B cell (primary cell): ENCODE results near the gene FBP1. TPM values are rescaled to one million over a fixed set of nuclear protein-coding genes. Genes with fewer than 3 reads are reported as not detected.

Experiments
- ATAC-seq: fragments of 200-7000 bp; cut with Tn5 transposase; one replicate; pipeline ENCODE4 v1.10.0; 2021; ENCODE audit warnings: low read depth, mild to moderate bottlenecking, moderate number of reproducible peaks, moderate library complexity
- CTCF ChIA-PET: fragments of 350-600 bp; sonication (Branson Sonifier 250); formaldehyde crosslinking; loops from one replicate; lab custom pipeline; 2021; ENCODE audit warnings: antibody characterized with exemption, inconsistent platforms; lab: Charles Lee
- POLR2A ChIA-PET: fragments of 350-600 bp; sonication (Branson Sonifier 250); formaldehyde crosslinking; loops from one replicate; lab custom pipeline; 2021; ENCODE audit warnings: antibody characterized with exemption; lab: Charles Lee
- DNase-seq: peaks from one replicate; pipeline ENCODE4 v3.0.0; 2013
- H2AFZ ChIP-seq: 2 replicates; pipeline ENCODE4 v1.6.1; 2012; ENCODE audit warnings: mild to moderate bottlenecking, low read depth, low read length; ENCODE audit not compliant: insufficient read depth, poor library complexity, severe bottlenecking
- H3K27ac ChIP-seq, 2 donors: 1 replicate in 1 of 2; 2 replicates in 1 of 2; pipeline ENCODE4 v1.5.1; 2012 to 2013; ENCODE audit warnings: low read length in 2 of 2, mild to moderate bottlenecking in 2 of 2, moderate library complexity in 1 of 2
- H3K27me3 ChIP-seq, 4 experiments: fragments of 200-600 bp in 1 of 4; sonication (generic) in 1 of 4; replicated peaks in 1 of 4; 1 replicate in 2 of 4; 2 replicates in 2 of 4; pipeline versions ENCODE4 v1.6.1 to v1.7.0; 2013 to 2016; ENCODE audit warnings: low read length in 3 of 4, mild to moderate bottlenecking in 2 of 4, mixed read lengths in 1 of 4, moderate library complexity in 1 of 4; ENCODE audit not compliant: insufficient read depth in 4 of 4, control insufficient read depth in 3 of 4; ENCODE audit errors: control extremely low read depth in 1 of 4
- H3K36me3 ChIP-seq, 2 experiments: replicated peaks in 1 of 2; 1 replicate in 1 of 2; 2 replicates in 1 of 2; pipeline versions ENCODE4 v1.6.1 to v1.7.1; 2013; ENCODE audit warnings: low read length in 1 of 2; ENCODE audit not compliant: insufficient read depth in 2 of 2, control insufficient read depth in 1 of 2; ENCODE audit errors: control extremely low read depth in 1 of 2, extremely low read depth in 1 of 2
- H3K4me1 ChIP-seq, 2 donors: fragments of 200-600 bp in 1 of 2; sonication (generic) in 1 of 2; 1 replicate in 1 of 2; 2 replicates in 1 of 2; pipeline versions ENCODE4 v1.5.1 to v1.6.1; 2013 to 2017; ENCODE audit warnings: low read length in 2 of 2; ENCODE audit not compliant: control insufficient read depth in 2 of 2, insufficient read depth in 2 of 2
- H3K4me2 ChIP-seq: replicated peaks from 2 replicates; pipeline ENCODE3; 2012; ENCODE audit warnings: mild to moderate bottlenecking, low read depth, low read length; ENCODE audit not compliant: poor library complexity, severe bottlenecking
- H3K4me3 ChIP-seq, 5 experiments: fragments of 200-600 bp in 1 of 5; sonication (generic) in 1 of 5; 1 replicate in 3 of 5; 2 replicates in 2 of 5; pipeline versions ENCODE4 v1.5.1 to v1.7.0; 2011 to 2016; ENCODE audit warnings: low read length in 4 of 5, mild to moderate bottlenecking in 4 of 5, low read depth in 2 of 5, control low read depth in 1 of 5, moderate library complexity in 1 of 5; ENCODE audit not compliant: insufficient read depth in 1 of 5; ENCODE audit errors: control extremely low read depth in 1 of 5, extremely low read depth in 1 of 5
- H3K79me2 ChIP-seq: fragments of 200-600 bp; sonication (generic); one replicate; pipeline ENCODE4 v1.6.0; 2016; ENCODE audit warnings: low read length; ENCODE audit not compliant: control insufficient read depth, insufficient read depth
- H3K9ac ChIP-seq: fragments of 200-600 bp; sonication (generic); 2 replicates; pipeline ENCODE4 v1.6.1; 2017; ENCODE audit warnings: mild to moderate bottlenecking, low read length, moderate library complexity
- H3K9me3 ChIP-seq, 3 donors: one replicate each; pipeline versions ENCODE4 v1.6.1 to v1.7.1; 2013; ENCODE audit warnings: low read length in 2 of 3; ENCODE audit not compliant: control insufficient read depth in 2 of 3, insufficient read depth in 1 of 3; ENCODE audit errors: control extremely low read depth in 1 of 3
- H4K20me1 ChIP-seq: 2 replicates; pipeline ENCODE4 v1.6.0; 2012; ENCODE audit warnings: mild to moderate bottlenecking, low read length; ENCODE audit not compliant: insufficient read depth, control insufficient read depth, poor library complexity, severe bottlenecking
- H3K27ac Mint-ChIP-seq: one replicate; pipeline ENCODE4 v1.8.0; 2021; ENCODE audit warnings: mixed read lengths
- H3K27me3 Mint-ChIP-seq: one replicate; pipeline ENCODE4 v1.8.0; 2021; ENCODE audit warnings: mixed read lengths
- H3K4me1 Mint-ChIP-seq: one replicate; pipeline ENCODE4 v1.8.0; 2021; ENCODE audit warnings: mixed read lengths
- H3K4me3 Mint-ChIP-seq: one replicate; pipeline ENCODE4 v1.8.0; 2021; ENCODE audit warnings: mixed read lengths
- H3K9me3 Mint-ChIP-seq: one replicate; pipeline ENCODE4 v1.8.0; 2022; ENCODE audit warnings: mixed read lengths; ENCODE audit not compliant: insufficient read depth
- EZH2 ChIP-seq: IDR thresholded peaks from 2 replicates; pipeline ENCODE4 v1.6.1; 2012; ENCODE audit warnings: borderline replicate concordance, low read depth, mild to moderate bottlenecking, moderate library complexity, low read length; ENCODE audit not compliant: insufficient read depth, poor library complexity, severe bottlenecking
- WGBS: methylation state at CpG from one replicate; pipeline ENCODE4 v1.1.5; 2013; ENCODE audit warnings: missing lambda C conversion rate; ENCODE audit not compliant: insufficient coverage; 5-methylcytosine and 5-hydroxymethylcytosine counted together
- intact Hi-C: fragments of 100-400 bp; cut with micrococcal nuclease; formaldehyde crosslinking; loops from one replicate; pipeline ENCODE4 v1.10.0; 2022
- polyA plus RNA-seq: library from polyadenylated mRNA; depleted of rRNA; stranded (reverse); fragments of >200 nt; gene quantifications from 2 replicates; pipeline ENCODE4 v1.2.3, GENCODE V29; 2012
- total RNA-seq, 2 donors: library from RNA; stranded (reverse); fragments of 120-200 nt in 1 of 2; gene quantifications; 1 replicate in 1 of 2; 2 replicates in 1 of 2; pipeline versions ENCODE4 v1.2.3 to v1.2.4, GENCODE V29; 2013 to 2022
- TF ChIP-seq, protein P1 (sequence below): fragments of 200-600 bp; IDR thresholded peaks from one replicate; pipeline ENCODE4 v1.8.0; 2022; ENCODE audit warnings: antibody characterized with exemption, mild to moderate bottlenecking

FBP1 gene
- total and polyA plus RNA-seq, 2 donors (not counting 1 experiment from before 2014, with no cell fraction given): 2.8 TPM

DNA sequence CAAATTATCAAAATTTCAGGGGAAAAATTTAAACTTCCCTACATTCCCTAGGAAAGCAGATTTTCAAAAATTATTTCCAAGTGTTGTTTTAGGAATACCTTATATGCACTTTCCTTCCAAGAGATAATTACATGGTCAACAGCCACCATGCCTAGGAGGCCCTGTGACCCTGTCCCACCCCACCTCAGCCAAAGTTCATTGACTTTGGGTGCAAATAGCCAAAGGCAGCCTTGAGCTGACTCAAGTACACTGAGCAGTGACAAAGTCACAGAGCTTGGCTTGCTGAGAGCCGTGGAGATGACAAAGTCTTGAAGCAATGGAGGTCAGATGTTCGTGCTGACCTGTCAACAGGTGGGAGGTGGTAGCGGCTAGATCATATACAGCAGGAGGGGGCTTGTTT, 24.3 kb upstream of the FBP1 start:
- H3K4me3 Mint-ChIP-seq: no peak overlapping the region
- no peak overlapping the region for H3K4me3 ChIP-seq
- ATAC-seq: no peak
- H3K79me2 ChIP-seq: no peaks in the 10 kb centered on the region
- no peaks in the 10 kb centered on the region for H4K20me1 ChIP-seq
- no peaks in the 10 kb centered on the region for H3K36me3 ChIP-seq
- H3K4me1 ChIP-seq: no peaks in the 10 kb centered on the region
- no peaks in the 10 kb centered on the region for H3K4me1 Mint-ChIP-seq
- H2AFZ ChIP-seq: no peak overlapping the region
- peaks cover 0 to 10% (median 0%) of the 10 kb centered on the region in 4 experiments for H3K27me3 ChIP-seq
- ChIA-PET CTCF (interaction anchor here (1.0 kb wide), 1 partner anchor 468 kb away, joined by 3 read pairs; no protein-coding TSS in a partner anchor), POLR2A (no interaction called here)
- intact Hi-C loops: no loop called here
- no peak overlapping the region for H3K4me2 ChIP-seq
- no peaks in the 10 kb centered on the region for H3K9me3 Mint-ChIP-seq
- no peaks in the 10 kb centered on the region for H3K9me3 ChIP-seq
- no peak overlapping the region for H3K9ac ChIP-seq
- TF ChIP-seq EZH2: no peak
- TF ChIP-seq, protein P1, sequence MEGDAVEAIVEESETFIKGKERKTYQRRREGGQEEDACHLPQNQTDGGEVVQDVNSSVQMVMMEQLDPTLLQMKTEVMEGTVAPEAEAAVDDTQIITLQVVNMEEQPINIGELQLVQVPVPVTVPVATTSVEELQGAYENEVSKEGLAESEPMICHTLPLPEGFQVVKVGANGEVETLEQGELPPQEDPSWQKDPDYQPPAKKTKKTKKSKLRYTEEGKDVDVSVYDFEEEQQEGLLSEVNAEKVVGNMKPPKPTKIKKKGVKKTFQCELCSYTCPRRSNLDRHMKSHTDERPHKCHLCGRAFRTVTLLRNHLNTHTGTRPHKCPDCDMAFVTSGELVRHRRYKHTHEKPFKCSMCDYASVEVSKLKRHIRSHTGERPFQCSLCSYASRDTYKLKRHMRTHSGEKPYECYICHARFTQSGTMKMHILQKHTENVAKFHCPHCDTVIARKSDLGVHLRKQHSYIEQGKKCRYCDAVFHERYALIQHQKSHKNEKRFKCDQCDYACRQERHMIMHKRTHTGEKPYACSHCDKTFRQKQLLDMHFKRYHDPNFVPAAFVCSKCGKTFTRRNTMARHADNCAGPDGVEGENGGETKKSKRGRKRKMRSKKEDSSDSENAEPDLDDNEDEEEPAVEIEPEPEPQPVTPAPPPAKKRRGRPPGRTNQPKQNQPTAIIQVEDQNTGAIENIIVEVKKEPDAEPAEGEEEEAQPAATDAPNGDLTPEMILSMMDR: no peak
- peaks cover 22% of the 10 kb centered on the region for H3K27me3 Mint-ChIP-seq
- WGBS: 95% methylated on average over 2 of the region's 3 CpGs
- H3K27ac ChIP-seq: no peak overlapping the region
- DNase-seq: no peak
- no peak overlapping the region for H3K27ac Mint-ChIP-seq

DNA sequence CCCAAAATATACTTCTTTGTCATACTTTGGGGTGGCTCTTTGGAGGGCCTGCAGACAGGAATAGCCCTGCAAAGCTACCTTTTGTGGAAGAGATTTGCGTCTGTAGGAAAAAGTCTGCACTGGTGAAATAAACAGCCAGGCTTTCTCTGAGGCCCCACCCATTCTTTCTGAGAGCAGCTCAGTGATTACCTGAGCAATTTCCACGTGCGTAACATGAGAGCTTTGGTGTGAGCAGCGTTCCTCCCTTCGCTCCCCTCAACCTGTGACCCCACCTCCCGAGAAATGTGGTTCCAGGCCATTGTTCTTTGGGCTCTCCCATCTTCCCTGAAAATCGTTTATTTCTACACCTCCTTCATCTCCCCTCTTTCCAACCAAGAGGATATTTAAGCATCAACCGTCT, 23.8 kb upstream of the FBP1 start:
- H3K36me3 ChIP-seq: no peaks in the 10 kb centered on the region
- H3K4me1 Mint-ChIP-seq: no peaks in the 10 kb centered on the region
- H3K4me2 ChIP-seq: no peak overlapping the region
- WGBS: 78% methylated on average over 6 of the region's 8 CpGs
- ChIA-PET POLR2A (no interaction called here), CTCF (no interaction called here)
- no peaks in the 10 kb centered on the region for H3K79me2 ChIP-seq
- no peaks in the 10 kb centered on the region for H3K9me3 ChIP-seq
- peaks cover 20% of the 10 kb centered on the region for H3K27me3 Mint-ChIP-seq
- ATAC-seq (no peak), DNase-seq (no peak)
- no peak overlapping the region for H3K4me3 ChIP-seq
- no peaks in the 10 kb centered on the region for H4K20me1 ChIP-seq
- no peak for TF ChIP-seq EZH2
- TF ChIP-seq, protein P1: no peak
- no peaks in the 10 kb centered on the region for H3K4me1 ChIP-seq
- H3K9me3 Mint-ChIP-seq: no peaks in the 10 kb centered on the region
- intact Hi-C loops: no loop called here
- H2AFZ ChIP-seq: no peak overlapping the region
- H3K27me3 ChIP-seq: peaks cover 0 to 10% (median 0%) of the 10 kb centered on the region in 4 experiments
- H3K9ac ChIP-seq: no peak overlapping the region
- H3K27ac ChIP-seq: no peak overlapping the region
- H3K27ac Mint-ChIP-seq: no peak overlapping the region
- H3K4me3 Mint-ChIP-seq: no peak overlapping the region
